Smooth muscle cell (in vitro differentiated cells): ENCODE measurements around the gene PTX3. TPM values are rescaled to one million over a fixed set of nuclear protein-coding genes. Genes with fewer than 3 reads are reported as not detected.

Source experiments
- DNase-seq: peaks from one replicate; lab custom pipeline; 2025; ENCODE audit not compliant: unreplicated experiment; lab: John Stamatoyannopoulos, UW
- H2AFZ ChIP-seq: fragments of 200-600 bp; sonication (generic); 2 replicates; pipeline ENCODE4 v1.6.0; 2016; ENCODE audit warnings: antibody characterized with exemption, low read depth, mild to moderate bottlenecking
- H3F3A ChIP-seq: fragments of 200-600 bp; sonication (generic); 2 replicates; pipeline ENCODE4 v1.6.0; 2017; ENCODE audit warnings: antibody characterized with exemption, low read depth
- H3K27ac ChIP-seq: fragments of 200-600 bp; sonication (generic); 2 replicates; pipeline ENCODE4 v1.5.1; 2016; ENCODE audit warnings: low read depth, mild to moderate bottlenecking
- H3K27me3 ChIP-seq: fragments of 200-600 bp; sonication (generic); 2 replicates; pipeline ENCODE4 v1.6.1; 2016; ENCODE audit warnings: low read depth, mild to moderate bottlenecking
- H3K36me3 ChIP-seq: fragments of 200-600 bp; sonication (generic); 2 replicates; pipeline ENCODE4 v1.5.1; 2016; ENCODE audit warnings: low read depth
- H3K4me1 ChIP-seq: fragments of 200-600 bp; sonication (generic); 2 replicates; pipeline ENCODE4 v1.5.1; 2016; ENCODE audit warnings: low read depth
- H3K4me2 ChIP-seq: fragments of 200-600 bp; sonication (generic); 2 replicates; pipeline ENCODE4 v1.6.0; 2016; ENCODE audit warnings: mild to moderate bottlenecking
- H3K4me3 ChIP-seq: fragments of 200-600 bp; sonication (generic); 2 replicates; pipeline ENCODE4 v1.5.1; 2016; ENCODE audit warnings: mild to moderate bottlenecking
- H3K79me2 ChIP-seq: fragments of 200-600 bp; sonication (generic); 2 replicates; pipeline ENCODE4 v1.6.0; 2016; ENCODE audit warnings: low read depth, mild to moderate bottlenecking
- H3K9ac ChIP-seq: fragments of 200-600 bp; sonication (generic); 2 replicates; pipeline ENCODE4 v1.6.0; 2016; ENCODE audit warnings: low read depth
- H3K9me3 ChIP-seq: fragments of 200-600 bp; sonication (generic); replicated peaks from 2 replicates; pipeline ENCODE4 v1.5.1; 2016; ENCODE audit warnings: low read depth
- H4K20me1 ChIP-seq: fragments of 200-600 bp; sonication (generic); 2 replicates; pipeline ENCODE4 v1.6.0; 2016; ENCODE audit warnings: low read depth
- CTCF ChIP-seq: fragments of 200-600 bp; sonication (generic); IDR thresholded peaks from 2 replicates; pipeline ENCODE4 v1.5.1; 2017; ENCODE audit warnings: borderline replicate concordance, mild to moderate bottlenecking, antibody characterized with exemption; ENCODE audit not compliant: insufficient read depth, poor library complexity, severe bottlenecking
- WGBS: methylation state at CpG from one replicate; pipeline ENCODE4 v1.1.7; 2016; ENCODE audit warnings: low lambda C conversion rate; 5-methylcytosine and 5-hydroxymethylcytosine counted together
- polyA plus RNA-seq: library from polyadenylated mRNA; unstranded; fragments of >200 nt; fragmentation: Nextera tagmentation; extraction: Ambion mirVana; gene quantifications from 2 replicates; pipeline ENCODE4 v1.2.1, GENCODE V29; 2016
- total RNA-seq: library from RNA; depleted of rRNA; stranded (reverse); fragments of >200 nt; gene quantifications from 2 replicates; pipeline ENCODE4 v1.2.3, GENCODE V29; 2014

PTX3 gene
- total and polyA plus RNA-seq, 2 experiments from 2014 or later: 12.4 to 18.4 TPM

GRCh38 chr3:157475921-157476414 lies 39.3 kb downstream of the PTX3 start:
- no peaks in the 10 kb centered on the region for H3K27me3 ChIP-seq
- no peak for TF ChIP-seq CTCF
- H3K79me2 ChIP-seq: no peaks in the 10 kb centered on the region
- DNase-seq: no peak
- H3K36me3 ChIP-seq: no peaks in the 10 kb centered on the region
- WGBS: 13% methylated on average over 1 of the region's 1 CpG
- H3K4me3 ChIP-seq: no peak overlapping the region
- H3K27ac ChIP-seq: peak overlapping the region; percentile 52
- H3F3A ChIP-seq: no peaks in the 10 kb centered on the region
- no peaks in the 10 kb centered on the region for H3K9me3 ChIP-seq
- H3K4me2 ChIP-seq: peak overlapping the region; percentile 4
- H4K20me1 ChIP-seq: no peaks in the 10 kb centered on the region
- H2AFZ ChIP-seq: no peak overlapping the region
- peaks cover 5% of the 10 kb centered on the region for H3K4me1 ChIP-seq
- H3K9ac ChIP-seq: no peak overlapping the region

- WGBS: 84% methylated on average over 3 of the region's 3 CpGs
Observed at GRCh38 chr3:157477441-157477840, 40.8 kb downstream of the PTX3 start.

GRCh38 chr3:157479464-157480243 lies 43.0 kb downstream of the PTX3 start:
- Histone ChIP-seq H3K9ac (no peak overlapping the region), H3K4me2 (no peak overlapping the region), H3K27ac (no peak overlapping the region), H3K79me2 (no peaks in the 10 kb centered on the region), H3K4me3 (no peak overlapping the region), H2AFZ (no peak overlapping the region), H3F3A (no peaks in the 10 kb centered on the region), H4K20me1 (no peaks in the 10 kb centered on the region), H3K27me3 (no peaks in the 10 kb centered on the region), H3K36me3 (no peaks in the 10 kb centered on the region), H3K9me3 (no peaks in the 10 kb centered on the region), H3K4me1 (no peaks in the 10 kb centered on the region)
- 59% methylated on average over 1 of the region's 1 CpG for whole genome bisulfite sequencing
- TF ChIP-seq CTCF: no peak
- DNase-seq: no peak

More at GRCh38 chr3:157477441-157477840, 40.8 kb downstream of the PTX3 start:
- Histone ChIP-seq H3K9me3 (no peaks in the 10 kb centered on the region), H3F3A (no peaks in the 10 kb centered on the region), H3K27ac (no peak overlapping the region), H3K4me3 (no peak overlapping the region), H3K4me1 (no peaks in the 10 kb centered on the region), H3K36me3 (no peaks in the 10 kb centered on the region), H3K27me3 (no peaks in the 10 kb centered on the region), H3K4me2 (no peak overlapping the region), H4K20me1 (no peaks in the 10 kb centered on the region), H3K9ac (no peak overlapping the region), H2AFZ (no peak overlapping the region), H3K79me2 (no peaks in the 10 kb centered on the region)
- TF ChIP-seq CTCF: no peak
- DNase-seq: no peak
